HG02852 (cell line): ENCODE measurements around the gene TFB1M.
A peak's percentile ranks its signal among the peaks of the same experiment; 100 is the strongest.
"Not testable (repeated sequence)": the region's sequence is repeated elsewhere in the genome, so short reads cannot be mapped to it uniquely, and the experiment has no call there.

Source experiments
- ATAC-seq: cut with Tn5 transposase; IDR thresholded peaks from one replicate; pipeline ENCODE4 v1.9.1; 2021; ENCODE audit warnings: mild to moderate bottlenecking, moderate library complexity; ENCODE audit not compliant: unreplicated experiment

The TFB1M gene

GRCh38 chr6:155245193-155245592 is 69.1 kb downstream of the TFB1M start:
- no peak for ATAC-seq

GRCh38 chr6:155244434-155244833 is 69.8 kb downstream of the TFB1M start:
- no peak for ATAC-seq

DNA sequence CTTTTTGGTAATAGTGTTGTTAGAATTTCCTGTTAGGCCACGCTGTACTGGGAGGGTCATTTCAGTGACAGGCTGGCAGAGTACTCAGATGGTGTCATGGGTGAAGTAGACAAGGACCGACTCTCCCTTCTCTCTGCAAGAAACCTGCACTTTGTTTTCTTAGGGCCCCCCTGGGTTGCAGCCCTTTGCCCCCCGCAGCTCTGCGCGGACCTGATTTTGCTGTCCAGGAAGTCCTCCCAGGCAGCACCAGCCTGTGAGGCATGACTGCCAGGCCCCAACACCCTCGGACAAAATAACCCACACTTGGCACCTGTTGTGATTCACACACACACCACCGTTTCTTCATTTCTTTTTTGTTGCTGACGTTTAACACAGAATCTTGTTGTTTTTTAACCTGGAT is 72.3 kb downstream of the TFB1M start:
- no peak for ATAC-seq

GRCh38 chr6:155240905-155241600 is 73.2 kb downstream of the TFB1M start:
- ATAC-seq: no peak

DNA sequence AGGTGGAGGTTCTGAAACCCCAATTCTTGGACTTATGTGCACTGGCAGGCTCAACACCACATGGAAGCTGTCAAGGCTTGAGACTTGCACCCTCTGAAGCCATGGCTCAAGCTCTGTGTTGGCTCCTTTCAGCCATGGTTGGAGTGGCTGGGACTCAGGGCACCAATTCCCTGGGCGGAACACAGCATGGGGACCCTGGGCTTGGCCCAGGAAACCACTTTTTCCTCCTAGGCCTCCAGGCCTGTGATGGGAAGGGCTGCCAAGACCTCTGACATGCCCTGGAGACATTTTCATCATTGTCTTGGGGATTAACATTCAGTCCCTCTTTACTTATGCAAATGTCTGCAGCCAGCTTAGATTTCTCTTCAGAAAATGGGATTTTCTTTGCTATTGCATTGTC is 76.7 kb downstream of the TFB1M start:
- no peak for ATAC-seq

- ATAC-seq: no peak
Observed at GRCh38 chr6:155235087-155235486, 79.2 kb downstream of the TFB1M start.

GRCh38 chr6:155234687-155235086 is 79.6 kb downstream of the TFB1M start:
- ATAC-seq: no peak

DNA sequence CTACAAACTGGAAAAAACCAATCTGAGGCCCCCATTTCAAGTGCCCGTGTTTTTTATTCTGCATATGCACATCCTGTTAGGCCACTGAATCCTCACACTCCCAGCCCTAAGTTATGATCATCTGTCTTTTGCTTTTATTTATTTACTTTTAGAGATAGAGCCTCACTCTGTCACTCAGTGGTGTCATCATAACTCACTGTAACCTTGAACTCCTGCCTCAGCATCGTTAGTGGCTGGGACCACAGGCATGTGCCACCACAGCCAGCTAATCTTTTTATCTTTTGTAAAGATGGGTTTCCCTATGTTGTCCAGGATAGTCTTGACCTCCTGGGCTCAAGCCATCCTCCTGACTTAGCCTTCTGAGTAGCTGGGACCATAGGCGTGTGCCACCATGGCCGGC is 80.1 kb downstream of the TFB1M start:
- ATAC-seq: no peak

DNA sequence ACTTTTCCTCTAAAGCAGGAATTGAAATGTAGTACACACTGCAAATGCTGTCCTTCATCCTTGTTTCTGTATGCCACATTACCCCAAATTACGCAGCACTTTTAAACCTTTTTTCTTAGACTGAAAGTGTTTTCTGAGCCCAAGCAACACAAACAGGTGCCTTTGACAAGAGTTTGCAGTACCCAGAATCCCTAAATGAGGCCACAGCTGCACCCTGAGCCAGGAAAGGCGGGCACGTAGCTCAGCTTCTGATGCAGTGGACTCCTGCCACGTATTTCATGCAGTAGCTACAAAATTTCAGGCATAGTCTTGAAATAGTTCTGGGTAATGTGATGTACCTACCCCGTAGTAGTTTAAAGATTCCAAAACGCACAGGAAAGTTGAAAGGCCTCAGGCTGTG is 81.4 kb downstream of the TFB1M start:
- ATAC-seq: no peak

- not testable (repeated sequence) for ATAC-seq
Observed at GRCh38 chr6:155230975-155231374, 83.3 kb downstream of the TFB1M start.

- no peak for ATAC-seq
Observed at GRCh38 chr6:155228546-155229166, 85.6 kb downstream of the TFB1M start.

- ATAC-seq: no peak
Observed at GRCh38 chr6:155227046-155227445, 87.2 kb downstream of the TFB1M start.

- no peak for ATAC-seq
Observed at GRCh38 chr6:155224618-155225017, 89.7 kb downstream of the TFB1M start.

DNA sequence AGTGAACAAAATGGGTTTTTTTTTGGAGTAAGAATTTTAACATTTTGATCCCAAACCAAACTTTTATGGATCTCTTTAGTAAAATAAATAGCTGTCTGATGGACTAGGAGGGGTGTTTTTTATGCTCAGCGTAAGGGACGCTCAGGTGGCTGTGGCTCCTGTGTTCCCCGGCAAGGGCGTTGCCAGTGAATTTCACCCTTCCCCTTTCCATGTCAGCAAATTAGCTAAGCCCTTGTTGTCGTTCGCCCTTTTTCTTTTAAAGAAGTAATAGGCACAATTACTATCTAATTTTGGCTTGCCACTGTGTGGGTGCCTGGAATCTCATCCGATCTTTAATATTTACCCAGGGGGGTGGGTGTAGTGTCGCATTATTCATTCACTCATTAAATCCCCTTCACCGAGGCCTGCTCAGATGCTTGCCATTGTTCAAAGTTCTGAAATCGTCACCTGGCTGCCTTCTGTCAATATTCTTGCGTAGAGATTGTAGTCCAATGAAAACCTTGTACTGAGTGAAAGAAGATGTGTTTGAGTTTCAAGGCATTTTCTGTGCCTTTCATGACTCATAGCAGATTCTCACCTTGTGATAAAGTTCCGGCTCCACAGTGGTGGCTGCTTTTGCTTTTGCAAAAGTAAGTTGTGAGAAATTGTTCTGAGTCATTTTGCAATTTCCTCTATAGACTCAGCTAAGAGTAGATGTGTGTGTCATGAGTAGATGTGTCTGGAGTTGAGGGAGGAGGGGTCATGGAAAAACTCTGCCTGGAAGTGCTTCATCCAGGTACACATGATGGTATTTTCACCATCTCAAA is 90.4 kb downstream of the TFB1M start:
- ATAC-seq: peak; percentile 96

DNA sequence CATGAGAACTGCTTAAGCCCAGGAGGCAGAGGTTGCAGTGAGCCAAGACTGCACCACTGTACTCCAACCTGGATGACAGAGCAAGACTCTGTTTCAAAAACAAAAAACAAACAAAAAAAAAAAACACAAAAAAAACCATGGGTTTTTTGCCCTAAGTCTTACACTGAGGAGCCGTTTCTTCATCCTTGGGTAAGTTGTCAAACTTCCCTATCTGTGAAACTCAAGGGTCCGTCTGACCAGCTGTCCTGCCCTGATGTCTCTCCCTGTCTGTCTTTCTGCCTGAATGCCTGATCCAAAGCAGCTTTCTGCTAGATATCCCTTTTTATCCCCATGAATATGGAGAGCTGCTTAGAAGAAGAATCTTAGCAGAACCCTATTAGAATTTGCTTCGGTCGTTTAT is 91.8 kb downstream of the TFB1M start:
- no peak for ATAC-seq

- ATAC-seq: no peak
Observed at GRCh38 chr6:155221086-155221485, 93.2 kb downstream of the TFB1M start.

- no peak for ATAC-seq
Observed at GRCh38 chr6:155219858-155220301, 94.4 kb downstream of the TFB1M start.

GRCh38 chr6:155219299-155219698 is 95.0 kb downstream of the TFB1M start:
- no peak for ATAC-seq

DNA sequence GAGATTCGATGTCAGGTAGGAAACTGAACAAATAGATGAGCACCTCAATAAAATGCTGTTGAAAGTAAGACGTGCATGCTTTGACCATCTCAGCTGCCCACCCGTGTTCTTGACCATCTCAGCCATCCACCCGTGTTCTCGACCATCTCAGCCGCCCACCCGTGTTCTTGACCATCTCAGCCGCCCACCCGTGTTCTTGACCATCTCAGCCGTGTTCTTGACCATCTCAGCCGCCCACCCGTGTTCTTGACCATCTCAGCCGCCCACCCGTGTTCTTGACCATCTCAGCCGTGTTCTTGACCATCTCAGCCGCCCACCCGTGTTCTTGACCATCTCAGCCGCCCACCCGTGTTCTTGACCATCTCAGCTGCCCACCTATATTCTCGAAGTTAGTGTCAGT is 95.6 kb downstream of the TFB1M start:
- ATAC-seq: not testable (repeated sequence)

GRCh38 chr6:155216312-155217046 is 97.8 kb downstream of the TFB1M start:
- ATAC-seq: no peak

- no peak for ATAC-seq
Observed at GRCh38 chr6:155215906-155216305, 98.4 kb downstream of the TFB1M start.
